Lower leg skin (tissue), 4 donors: ENCODE results near the gene NEU3. TPM values are rescaled to one million over a fixed set of nuclear protein-coding genes. Genes with fewer than 3 reads are reported as not detected.

Experiments
- DNase-seq, 2 donors: peaks; one replicate each; pipeline ENCODE4 v3.0.0-alpha.2; 2019; ENCODE audit warnings: low spot score in 2 of 2
- H3K4me3 ChIP-seq: fragments of 200-600 bp; sonication (generic); 2 replicates; pipeline ENCODE4 v1.5.1; 2017; ENCODE audit warnings: mild to moderate bottlenecking, low read depth; ENCODE audit not compliant: poor library complexity, severe bottlenecking
- CTCF ChIP-seq, 3 donors: fragments of 450-650 bp; IDR thresholded peaks; one replicate each; pipeline ENCODE4 v1.5.1; 2016; ENCODE audit warnings: antibody characterized with exemption in 3 of 3, mild to moderate bottlenecking in 3 of 3, moderate library complexity in 2 of 3
- POLR2A ChIP-seq, 2 donors: fragments of 450-650 bp; IDR thresholded peaks; one replicate each; pipeline ENCODE4 v1.6.1; 2016 to 2017; ENCODE audit warnings: antibody characterized with exemption in 2 of 2, mild to moderate bottlenecking in 1 of 2, moderate library complexity in 1 of 2
- WGBS, 2 donors: methylation state at CpG; one replicate each; pipeline ENCODE4 v1.1.5; 2018; 5-methylcytosine and 5-hydroxymethylcytosine counted together
- intact Hi-C: fragments of 100-400 bp; cut with DNase I; formaldehyde crosslinking; loops from one replicate; pipeline ENCODE4 v1.15.0; 2023; ENCODE audit warnings: low total_unique reads
- total RNA-seq, 4 donors: library from RNA; depleted of rRNA; stranded (reverse); fragments of >200 nt; gene quantifications; one replicate each; pipeline ENCODE4 v1.1.0, GENCODE V29; 2016

The NEU3 gene
- total RNA-seq, 4 donors from 2014 or later = 4.3 to 7.4 (median 5.9) TPM

- intact Hi-C loops = no loop called here
- no peak for DNase-seq
- H3K4me3 ChIP-seq = no peak overlapping the region
- 47 to 54% methylated on average over 3 of the region's 3 CpGs for WGBS, 2 donors
- TF ChIP-seq POLR2A (IDR thresholded peaks at IDR 0.05) (no peak), CTCF (IDR thresholded peaks at IDR 0.05) (no peak)
Observed at GRCh38 chr11:75063741-75064314, 75.1 kb downstream of the NEU3 start.

GRCh38 chr11:75066061-75066460, 77.3 kb downstream of the NEU3 start:
- no peak for DNase-seq
- no peak overlapping the region for H3K4me3 ChIP-seq
- intact Hi-C loops = no loop called here
- 68 to 73% methylated on average over 7 of the region's 7 CpGs for WGBS, 2 donors
- TF ChIP-seq POLR2A (IDR thresholded peaks at IDR 0.05) (no peak), CTCF (IDR thresholded peaks at IDR 0.05) (no peak)

Other genes with a start within 250 kb of the NEU3 start
- 10 to 100 TPM; 17.5 to 23.6 (median 21.6) TPM for gene RNF169, start 240.1 kb upstream of the NEU3 start, total RNA-seq
- gene XRRA1, start 39.8 kb upstream of the NEU3 start, total RNA-seq = 10 to 100 TPM in 3 of 4 donors, 1 to 10 TPM in 1; 7.0 to 17.4 (median 13.2) TPM
- gene SPCS2, start 39.7 kb upstream of the NEU3 start, total RNA-seq = 100 to 1,000 TPM in 1 of 4 donors, 10 to 100 TPM in 3; 19.2 to 117 (median 23.9) TPM
- not detected for gene OR2AT4, start 107.9 kb downstream of the NEU3 start, total RNA-seq
- 10 to 100 TPM in 3 of 4 donors, 1 to 10 TPM in 1; 5.0 to 20.9 (median 12.5) TPM for gene SLCO2B1, start 162.2 kb downstream of the NEU3 start, total RNA-seq